PFSK-1 (cell line): ENCODE results near the gene RAB31.

Source experiments
- FOXP2 ChIP-seq: optimal IDR thresholded peaks from 2 replicates; pipeline ENCODE3; 2011; ENCODE audit warnings: borderline replicate concordance, control low read depth, inconsistent platforms; ENCODE audit not compliant: insufficient read depth; ENCODE audit errors: extremely low read length, extremely low read depth
- POLR2AphosphoS5 ChIP-seq: IDR thresholded peaks from 2 replicates; pipeline ENCODE4 v1.6.1; 2012; ENCODE audit warnings: low read depth, mild to moderate bottlenecking, control low read depth, low read length, moderate library complexity
- REST ChIP-seq, 2 experiments: IDR thresholded peaks; 2 replicates each; pipeline versions ENCODE4 v1.6.1 to v1.8.0; 2011 to 2012; ENCODE audit warnings: low read depth in 2 of 2, low read length in 2 of 2, control low read depth in 1 of 2, inconsistent platforms in 1 of 2, mild to moderate bottlenecking in 1 of 2, moderate library complexity in 1 of 2; ENCODE audit not compliant: insufficient read depth in 1 of 2
- SIN3A ChIP-seq: IDR thresholded peaks from 2 replicates; pipeline ENCODE4 v1.6.1; 2012; ENCODE audit warnings: mild to moderate bottlenecking, low read length, moderate library complexity, borderline replicate concordance; ENCODE audit not compliant: insufficient read depth
- TAF1 ChIP-seq: IDR thresholded peaks from 2 replicates; pipeline ENCODE4 v1.6.1; 2012; ENCODE audit warnings: low read length, control low read depth, borderline replicate concordance; ENCODE audit not compliant: insufficient read depth

The RAB31 gene

GRCh38 chr18:9825571-9826073 is 117.5 kb downstream of the RAB31 start:
- TF ChIP-seq POLR2AphosphoS5, result no peak
- TF ChIP-seq TAF1, result no peak
- no peak for TF ChIP-seq SIN3A
- no peak for TF ChIP-seq REST (IDR thresholded peaks at IDR 0.05; ENCODE audit: insufficient read depth in 1 of 2, low read depth in 2 of 2, low read length in 2 of 2)
- TF ChIP-seq FOXP2, result no peak

- TF ChIP-seq FOXP2 (no peak), SIN3A (no peak), TAF1 (no peak), POLR2AphosphoS5 (no peak), REST (IDR thresholded peaks at IDR 0.05; ENCODE audit: insufficient read depth in 1 of 2, low read depth in 2 of 2, low read length in 2 of 2) (no peak)
Observed at GRCh38 chr18:9826685-9827084, 118.6 kb downstream of the RAB31 start.

DNA sequence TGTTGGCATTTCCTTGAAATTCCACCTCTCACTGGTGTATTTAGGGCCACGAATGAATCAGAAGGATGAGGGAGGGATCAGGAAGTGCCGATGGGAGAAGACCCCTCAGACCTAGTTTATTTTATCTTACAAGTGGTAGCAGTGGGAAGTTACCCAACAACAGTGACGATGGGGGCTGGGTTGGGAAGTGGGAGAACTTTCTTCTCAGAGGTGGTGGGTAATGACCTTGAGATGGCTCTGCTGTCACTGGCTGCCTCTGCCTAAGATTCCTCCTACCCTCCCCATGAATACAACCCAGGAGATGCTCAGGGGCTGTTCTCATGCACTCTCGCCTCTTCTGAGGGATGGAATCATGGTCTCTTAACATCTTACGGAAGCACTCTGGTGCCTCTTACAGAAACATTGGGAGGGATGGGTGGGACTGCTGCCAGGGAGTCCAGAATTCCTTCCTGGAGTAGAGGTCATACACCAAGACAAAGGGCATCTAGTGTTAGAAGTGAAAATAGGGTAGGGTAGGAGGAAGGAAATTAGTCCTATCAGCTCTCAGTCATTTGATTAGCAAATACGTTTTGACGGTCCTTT is 119.2 kb downstream of the RAB31 start:
- TF ChIP-seq TAF1 (no peak), REST (IDR thresholded peaks at IDR 0.05; ENCODE audit: insufficient read depth in 1 of 2, low read depth in 2 of 2, low read length in 2 of 2) (no peak), POLR2AphosphoS5 (no peak), SIN3A (no peak), FOXP2 (no peak)

DNA sequence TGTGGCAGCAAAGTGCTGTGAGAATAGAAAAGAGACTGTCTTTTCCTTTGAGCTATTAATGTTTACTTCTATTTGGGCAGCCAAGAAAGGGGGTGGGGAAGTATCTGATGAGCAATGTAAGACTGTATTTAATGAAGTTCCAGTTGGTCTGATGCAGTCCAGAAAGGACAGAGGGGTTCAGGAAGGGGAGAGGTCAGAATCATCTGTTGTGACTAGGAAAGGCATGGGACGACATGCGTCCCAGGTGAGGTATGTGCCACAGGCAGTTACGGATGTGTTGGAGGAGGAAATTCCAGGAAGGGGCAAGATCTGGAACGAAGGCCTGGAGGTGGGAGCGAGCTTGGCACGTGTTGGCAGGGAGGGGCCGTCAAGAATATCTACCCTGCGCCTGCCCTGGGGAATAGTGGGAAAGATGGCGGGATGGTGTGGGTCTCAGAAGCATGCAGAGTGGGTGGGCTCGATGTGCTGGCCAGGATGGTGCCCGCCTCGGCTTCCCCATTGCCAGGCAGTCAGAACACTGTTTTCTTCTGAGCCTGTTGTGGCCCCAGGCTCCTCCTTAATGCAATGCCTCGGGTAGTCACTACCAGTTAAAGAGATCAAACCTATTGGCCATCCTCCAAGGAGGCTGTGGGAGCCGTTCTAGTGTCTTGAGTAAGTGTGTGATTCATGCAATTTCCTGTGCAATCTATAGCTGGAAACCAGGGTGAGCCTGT is 119.8 kb downstream of the RAB31 start:
- peak in 1 of 2 experiments; percentile 40; a peak in 1 of 4 replicates for TF ChIP-seq REST (IDR thresholded peaks at IDR 0.05; ENCODE audit: insufficient read depth in 1 of 2, low read depth in 2 of 2, low read length in 2 of 2)
- no peak for TF ChIP-seq FOXP2
- TF ChIP-seq SIN3A, result peak; percentile 74; the same call in 1 of the 2 replicates
